Peyer's patch (tissue), 4 donors: ENCODE measurements around the gene INSYN1.

ENCODE experiments used
- CTCF ChIP-seq, 6 experiments: fragments of 450-650 bp in 4 of 6; fragments of 200-600 bp in 2 of 6; sonication (generic) in 1 of 6; IDR thresholded peaks; one replicate each; pipeline ENCODE4 v1.5.1; 2017 to 2019; ENCODE audit warnings: antibody characterized with exemption in 6 of 6, mild to moderate bottlenecking in 3 of 6, moderate library complexity in 1 of 6
- POLR2A ChIP-seq, 2 donors: fragments of 450-650 bp; IDR thresholded peaks; one replicate each; pipeline ENCODE4 v1.5.1; 2017; ENCODE audit warnings: antibody characterized with exemption in 2 of 2, mild to moderate bottlenecking in 2 of 2, moderate library complexity in 2 of 2

GRCh38 chr15:73750438-73750837, 2.7 kb downstream of the INSYN1 start:
- no peak for TF ChIP-seq POLR2A (IDR thresholded peaks at IDR 0.05)
- TF ChIP-seq CTCF (IDR thresholded peaks at IDR 0.05): no peak
